Stimulated activated CD4-positive, alpha-beta T cell treated with anti-CD3 and anti-CD28 coated beads, TNF-alpha, amount 100 ng/mL, for 48 hours (primary cell): ENCODE data around the gene BCAR3.

ENCODE experiments used
- DNase-seq, 3 donors: peaks; one replicate each; pipeline ENCODE4 v3.0.0-alpha.2; 2020; ENCODE audit warnings: low read depth in 3 of 3

The BCAR3 gene

DNA sequence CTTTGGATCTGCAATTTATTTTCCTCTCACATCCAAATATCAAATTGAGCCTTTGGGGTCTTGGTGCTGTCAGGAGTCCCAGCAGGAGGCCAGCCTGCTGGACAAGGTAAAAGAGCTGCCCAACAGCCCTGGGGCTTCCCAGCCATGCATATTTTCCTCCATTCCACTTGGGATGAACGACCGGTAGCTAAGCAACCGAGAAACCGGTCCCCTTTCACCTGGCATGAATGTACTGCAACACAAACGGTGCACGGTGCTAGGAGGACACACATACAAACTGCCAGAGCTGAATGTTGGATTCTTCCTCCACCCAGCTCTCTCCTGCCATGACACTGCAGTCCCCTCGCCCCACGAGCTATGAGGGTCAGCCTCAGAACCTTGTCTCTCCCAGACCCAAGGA, 42.7 kb downstream of the BCAR3 start:
- no peak for DNase-seq

DNA sequence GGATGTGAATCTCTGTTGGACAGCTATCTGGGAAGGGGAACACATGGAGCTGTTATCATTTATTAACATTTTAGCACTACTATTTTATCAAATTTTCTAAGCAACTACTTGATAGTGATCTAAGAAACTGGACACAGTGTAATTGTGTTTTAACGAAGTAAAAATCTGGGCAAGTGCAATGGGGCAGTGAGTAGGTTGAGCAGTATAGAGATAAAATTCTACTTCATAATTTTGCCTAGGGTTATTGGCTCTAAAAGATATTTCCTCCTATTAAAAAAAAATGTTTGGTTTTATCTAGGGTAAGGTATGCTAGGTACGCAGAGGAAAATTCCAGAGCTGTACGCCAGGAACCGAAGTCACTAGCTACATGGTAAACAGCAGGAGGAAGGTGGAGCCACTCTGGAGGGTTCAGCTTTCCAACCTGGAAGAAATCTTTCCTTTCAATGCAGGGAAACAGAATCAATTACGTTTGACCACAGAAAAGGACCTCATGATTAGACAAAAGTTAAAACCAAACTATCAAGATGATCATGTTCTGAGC, 43.3 kb downstream of the BCAR3 start:
- DNase-seq: no peak

DNA sequence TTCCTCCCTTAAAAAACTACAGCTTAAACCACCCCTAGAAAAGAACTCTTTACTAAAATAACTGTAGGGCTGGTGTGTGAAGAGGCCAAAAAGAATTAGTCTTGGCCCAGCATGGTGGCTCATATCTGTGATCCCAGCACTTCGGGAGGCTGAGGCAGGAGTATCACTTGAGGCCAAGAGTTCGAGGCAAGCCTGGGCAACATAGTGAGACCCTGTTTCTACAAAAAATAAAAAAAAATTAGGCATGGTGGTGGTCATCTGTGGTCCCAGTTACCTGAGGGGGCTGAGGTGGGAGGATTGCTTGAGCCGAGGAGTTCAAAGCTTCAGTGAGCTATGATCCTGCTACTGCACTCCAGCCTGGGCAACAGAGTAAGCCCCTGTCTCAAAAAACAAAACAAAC, 44.9 kb downstream of the BCAR3 start:
- no peak for DNase-seq

DNA sequence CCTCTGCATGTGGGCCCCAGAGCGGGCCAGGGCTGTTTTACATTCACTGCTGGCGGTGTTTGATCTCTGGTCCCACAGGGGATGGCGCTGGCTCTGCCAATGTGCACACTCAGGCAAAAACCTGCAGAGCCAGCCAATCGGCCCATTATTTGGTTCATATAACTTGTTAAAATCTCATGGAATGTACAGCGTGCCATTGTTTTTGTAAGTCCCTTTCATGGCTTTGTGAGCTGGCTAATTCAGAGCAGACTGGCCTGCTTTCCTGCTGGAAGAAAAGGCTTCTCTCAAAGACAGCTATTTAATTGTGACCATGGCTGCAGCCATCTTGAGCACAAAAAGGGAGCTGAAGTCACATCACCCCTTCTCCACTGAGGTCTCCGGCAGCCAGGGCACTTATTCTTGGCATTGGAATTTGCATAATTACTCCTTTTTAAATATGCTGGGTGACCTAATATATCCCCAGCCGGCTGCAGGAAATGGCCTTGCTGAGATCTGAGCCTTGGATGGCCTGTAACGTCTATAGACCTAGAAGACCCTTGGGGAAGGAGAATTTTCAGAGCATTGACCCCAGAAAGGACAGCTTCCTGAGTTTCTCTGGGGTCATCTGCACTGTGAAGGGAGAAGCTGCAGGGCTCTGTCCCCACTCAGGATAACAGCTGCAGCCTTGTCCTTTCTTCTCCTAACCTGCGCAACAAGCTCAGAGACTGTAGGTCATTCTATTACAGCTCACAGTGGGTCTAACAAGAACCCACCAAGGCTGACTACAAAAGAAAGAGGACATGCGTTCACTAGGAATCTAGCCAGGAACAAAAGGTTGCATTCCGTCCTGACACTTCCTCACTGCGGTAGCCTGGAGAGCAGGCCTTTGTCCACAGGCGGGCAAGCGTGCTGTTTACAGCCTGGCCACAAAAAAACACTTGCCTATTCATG, 45.8 kb downstream of the BCAR3 start:
- DNase-seq: no peak

DNA sequence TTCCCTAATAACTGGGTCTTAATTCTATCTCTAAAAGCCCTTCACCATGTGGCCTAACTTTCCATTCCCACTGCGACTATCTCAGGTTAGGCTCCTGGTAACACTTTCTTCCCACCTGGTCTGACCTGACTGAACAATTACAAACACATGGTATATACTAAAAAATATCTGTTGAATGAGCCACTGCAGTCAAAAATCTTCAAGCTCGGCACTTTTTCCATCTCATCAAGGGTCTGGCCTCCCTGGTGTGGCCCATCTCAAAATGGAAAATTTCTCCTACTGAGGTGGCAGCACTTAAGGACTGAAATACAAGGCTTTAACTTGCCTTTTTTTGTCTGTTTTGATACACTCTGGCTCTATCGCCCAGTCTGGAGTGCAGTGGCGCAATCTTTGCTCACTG, 48.3 kb downstream of the BCAR3 start:
- DNase-seq: no peak

DNA sequence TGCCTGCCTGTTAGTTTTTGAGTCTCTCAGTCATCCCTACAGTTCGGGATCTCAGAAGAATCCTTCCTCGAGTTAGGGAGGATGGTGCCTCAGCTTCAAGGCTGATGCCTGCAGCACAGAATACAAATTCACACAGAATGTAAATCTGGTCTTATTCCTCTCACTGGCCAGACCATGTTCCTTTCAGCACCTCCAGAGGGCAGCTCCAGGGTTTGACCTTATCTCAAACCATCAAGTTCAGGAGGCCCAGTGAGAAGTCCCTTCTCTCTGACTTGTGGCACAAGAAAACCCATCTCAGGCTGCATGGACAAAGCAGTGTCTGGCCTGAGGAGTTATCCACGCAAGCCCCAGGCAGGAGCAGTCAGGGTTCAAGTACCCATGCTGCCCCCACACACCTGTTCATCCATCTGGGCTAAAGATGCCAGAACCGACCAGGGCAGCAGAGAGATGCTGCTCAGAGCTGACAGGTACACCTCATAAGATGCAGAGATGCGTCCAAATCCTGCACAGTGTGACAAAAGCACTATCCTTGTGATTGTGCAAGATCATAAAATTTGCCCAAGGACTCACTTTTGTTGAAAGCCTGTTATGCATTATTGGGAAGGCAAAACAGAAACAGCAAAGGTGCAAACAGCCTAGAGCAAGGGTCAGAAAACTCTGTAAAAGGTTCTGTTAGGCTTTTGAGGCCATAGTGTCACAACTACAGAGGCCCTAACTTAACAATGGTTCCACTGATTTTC, 49.8 kb downstream of the BCAR3 start:
- DNase-seq: no peak

DNA sequence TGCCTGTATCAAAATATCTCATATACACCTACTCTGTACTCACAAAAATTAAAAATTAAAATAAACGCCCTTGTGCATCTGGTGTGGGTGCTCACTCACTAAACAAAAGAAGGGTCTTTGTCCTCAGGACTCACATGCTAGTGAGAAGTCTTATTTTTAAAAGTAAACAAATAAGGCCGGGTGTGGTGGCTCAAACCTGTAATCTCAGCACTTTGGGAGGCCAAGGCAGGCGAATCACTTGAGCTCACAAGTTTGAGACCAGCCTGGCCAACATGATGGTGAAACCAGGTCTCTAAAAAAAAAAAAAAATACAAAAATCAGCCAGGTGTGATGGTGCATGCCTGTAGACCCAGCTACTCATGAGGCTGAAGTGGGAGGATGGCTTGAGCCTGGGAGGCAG, 51.5 kb downstream of the BCAR3 start:
- DNase-seq: no peak

DNA sequence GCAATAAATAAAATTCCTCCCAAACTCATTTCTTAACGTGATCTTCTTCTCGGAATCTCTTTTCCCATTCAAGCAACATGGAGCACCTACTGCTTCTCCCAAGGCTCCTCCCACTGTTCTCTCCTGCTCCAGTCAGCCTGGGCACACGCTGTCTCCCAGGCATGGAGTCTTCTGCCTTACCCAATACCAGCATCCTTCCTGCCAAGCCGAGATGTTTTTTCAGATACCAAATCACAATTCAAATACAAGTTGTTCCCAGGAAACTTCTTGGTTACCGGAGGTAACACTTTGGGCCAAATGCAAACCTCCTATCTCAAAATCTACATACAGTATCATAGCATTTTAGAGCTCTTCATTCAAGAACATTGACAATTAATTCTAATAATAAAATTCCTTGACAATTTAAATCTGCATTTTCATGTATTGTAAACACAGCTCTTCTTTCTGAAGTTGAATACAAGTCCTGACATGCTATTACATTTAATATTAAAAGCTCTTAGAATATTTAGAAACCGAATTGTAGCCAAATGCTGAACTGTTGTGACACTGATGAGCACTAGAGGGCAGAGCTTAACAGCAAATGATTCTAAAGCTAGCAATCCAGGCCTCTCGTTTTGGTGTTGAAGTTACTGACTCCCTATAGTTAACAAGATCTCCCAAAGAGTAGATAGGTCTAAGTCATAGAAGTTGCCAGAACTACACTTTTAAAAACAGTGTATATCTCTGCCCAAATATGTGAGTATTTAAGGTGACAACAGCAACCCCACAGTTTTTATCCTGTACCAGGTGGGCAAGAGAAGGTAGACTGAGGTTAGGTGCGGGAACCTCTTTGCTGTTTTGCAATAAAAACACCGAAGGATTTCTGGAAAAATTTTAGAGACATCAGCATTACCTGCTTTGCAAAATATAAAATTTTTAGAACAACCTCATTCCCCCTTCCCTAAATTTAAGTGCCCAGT, 52.3 kb downstream of the BCAR3 start:
- no peak for DNase-seq

DNA sequence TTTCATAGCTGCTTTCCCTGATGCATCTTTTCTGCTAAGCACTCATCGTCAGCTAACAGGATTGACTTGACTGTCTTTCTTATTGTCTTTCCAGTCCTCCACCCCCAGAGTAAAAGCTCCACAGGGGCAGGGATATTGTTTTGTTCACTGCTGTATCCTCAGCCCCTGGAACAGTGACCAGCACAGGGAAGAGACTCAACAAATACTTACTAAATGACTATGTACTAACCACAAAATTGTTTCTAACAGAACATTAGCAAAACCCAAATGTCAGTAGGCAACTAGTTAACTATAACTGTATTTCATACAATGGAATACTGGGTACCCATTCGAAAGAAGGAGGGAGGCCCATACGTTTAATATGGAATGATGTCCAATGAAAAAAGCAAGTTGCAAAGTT, 53.0 kb downstream of the BCAR3 start:
- no peak for DNase-seq

DNA sequence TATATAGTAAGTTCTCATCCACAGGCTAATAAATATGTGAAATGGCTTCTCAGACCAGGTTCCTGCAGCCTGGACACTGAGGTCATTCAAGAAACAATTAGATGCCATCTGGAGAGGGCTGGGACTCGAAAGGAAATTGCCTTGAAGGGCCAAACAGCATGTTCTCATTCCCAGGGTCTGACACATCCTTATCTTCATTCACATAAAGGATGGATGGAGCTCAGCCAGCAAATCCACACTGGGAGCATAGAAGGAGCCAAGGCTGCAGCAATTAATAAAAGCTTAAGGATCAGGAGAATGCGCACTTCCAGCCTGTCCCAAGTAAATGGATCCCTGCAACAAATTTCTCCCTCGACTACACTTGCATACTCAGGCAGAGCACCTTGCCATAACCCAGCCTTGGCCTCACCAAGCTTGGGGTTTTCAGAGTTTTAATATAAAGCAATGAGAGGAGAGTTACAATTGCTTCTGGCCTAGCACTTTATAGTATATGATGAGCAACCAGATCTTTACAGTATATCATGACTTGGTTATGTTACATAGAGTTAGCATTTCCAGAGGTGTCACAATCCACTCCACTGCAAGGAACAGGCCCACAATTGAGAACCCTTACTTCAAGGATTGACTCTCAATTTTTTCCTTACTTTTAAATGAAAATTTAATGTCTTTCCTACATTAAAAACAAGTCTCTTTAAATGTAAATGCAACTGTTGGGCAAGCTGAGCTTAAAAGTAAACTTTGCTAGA, 55.9 kb downstream of the BCAR3 start:
- no peak for DNase-seq

DNA sequence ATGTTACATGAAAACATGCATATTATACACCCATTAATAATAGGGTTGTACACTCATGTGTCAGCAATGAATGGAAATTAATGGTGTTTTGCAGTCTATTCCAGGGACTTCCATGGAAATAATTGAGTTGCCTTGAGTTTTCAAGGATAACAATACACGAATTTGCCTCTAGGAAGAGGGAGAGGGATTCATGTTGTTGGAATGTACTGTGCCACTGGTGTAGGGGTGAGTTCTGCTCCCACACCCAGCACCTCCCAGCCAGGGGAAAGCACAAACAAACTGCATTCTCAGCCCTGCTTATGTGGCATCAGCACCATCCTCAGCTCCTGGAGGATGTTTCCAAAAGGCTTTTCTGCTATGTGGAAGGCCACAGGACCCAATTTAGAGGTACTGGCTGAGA, 57.8 kb downstream of the BCAR3 start:
- no peak for DNase-seq

DNA sequence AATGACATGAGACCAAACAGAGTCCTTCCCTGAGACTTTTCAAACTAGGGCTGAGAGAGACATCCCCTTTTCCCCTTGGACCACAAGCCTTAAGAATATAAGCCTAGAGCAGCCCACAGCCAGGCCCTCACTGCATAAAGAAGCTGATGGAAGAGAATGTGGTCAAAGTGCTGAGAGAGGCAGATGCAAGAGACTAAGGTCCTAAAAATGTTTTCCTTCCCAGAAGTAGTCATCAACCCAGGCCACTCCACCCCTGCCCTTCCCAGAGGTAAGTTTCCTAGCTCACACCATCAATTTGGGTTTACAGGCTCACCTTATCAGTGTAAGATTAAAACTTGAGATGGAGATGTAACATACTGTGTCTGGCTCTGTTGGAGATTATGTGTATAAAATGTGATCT, 58.2 kb downstream of the BCAR3 start:
- no peak for DNase-seq

DNA sequence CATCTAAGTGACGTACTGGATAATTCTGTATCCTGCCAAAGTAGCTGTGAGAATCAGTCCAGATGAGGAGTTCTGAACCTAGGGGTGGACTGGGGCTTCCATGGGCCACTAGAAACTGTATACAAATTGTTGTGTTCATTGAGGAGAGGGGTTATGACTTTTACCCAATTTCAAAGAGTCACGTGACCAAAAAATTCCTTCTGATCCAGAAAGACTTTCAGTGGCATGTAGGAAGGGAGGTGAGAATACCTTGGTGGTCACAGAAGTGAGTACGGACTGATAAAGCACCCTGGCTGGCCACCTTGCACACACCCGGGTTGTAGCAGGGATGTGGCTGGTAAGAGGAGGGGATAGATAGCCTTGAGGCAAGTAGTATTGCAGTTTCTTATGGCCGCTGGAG, 60.4 kb downstream of the BCAR3 start:
- DNase-seq: no peak

DNA sequence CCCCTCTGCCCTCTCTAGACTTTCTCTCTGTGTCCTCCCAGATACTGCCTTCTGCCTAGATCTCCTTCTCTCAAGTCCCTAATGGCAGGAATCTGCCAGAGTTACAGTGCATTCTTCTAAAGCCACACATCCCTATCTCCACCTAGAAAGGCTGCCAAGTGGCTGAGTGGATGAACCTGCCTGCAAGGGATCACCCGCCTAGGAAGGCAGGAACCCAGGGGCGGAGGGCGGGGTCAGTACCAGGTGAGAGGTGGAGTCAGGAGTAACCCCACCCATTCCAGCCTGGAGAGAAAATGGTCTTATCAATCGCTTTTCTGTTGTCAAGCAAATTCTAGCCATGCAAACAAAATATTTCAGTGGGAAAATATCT, 60.8 kb downstream of the BCAR3 start:
- DNase-seq: no peak

DNA sequence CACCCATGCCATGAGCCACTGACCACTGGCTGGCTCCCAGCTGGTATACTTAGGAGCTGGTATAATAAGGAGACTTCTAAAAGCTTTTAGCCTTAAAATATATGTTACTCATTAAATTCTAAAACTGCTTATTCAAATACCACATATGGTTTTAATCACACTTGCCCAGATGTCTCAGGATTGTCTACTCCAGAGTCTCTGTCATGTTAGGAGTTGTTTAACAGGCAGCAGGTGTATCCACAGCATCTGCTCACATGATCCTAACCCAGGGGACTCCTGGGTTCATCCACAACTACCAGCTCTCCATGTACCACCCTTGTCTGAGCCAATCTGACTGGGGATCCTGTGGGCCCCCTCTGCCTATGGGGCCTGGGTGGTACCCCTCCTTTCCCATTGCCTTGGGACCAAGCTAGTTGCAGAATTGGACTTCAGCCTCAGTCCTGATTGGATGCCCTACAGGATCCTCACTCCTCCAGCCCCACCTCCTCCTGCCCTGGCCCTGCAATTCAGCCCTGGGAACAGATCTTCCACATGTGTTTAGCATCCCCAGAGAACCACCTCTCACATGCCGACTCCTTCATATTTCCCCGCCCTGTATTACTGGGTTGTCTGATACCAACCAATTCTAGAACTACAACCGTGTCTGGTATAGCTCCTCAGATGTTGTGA, 61.3 kb downstream of the BCAR3 start:
- no peak for DNase-seq

DNA sequence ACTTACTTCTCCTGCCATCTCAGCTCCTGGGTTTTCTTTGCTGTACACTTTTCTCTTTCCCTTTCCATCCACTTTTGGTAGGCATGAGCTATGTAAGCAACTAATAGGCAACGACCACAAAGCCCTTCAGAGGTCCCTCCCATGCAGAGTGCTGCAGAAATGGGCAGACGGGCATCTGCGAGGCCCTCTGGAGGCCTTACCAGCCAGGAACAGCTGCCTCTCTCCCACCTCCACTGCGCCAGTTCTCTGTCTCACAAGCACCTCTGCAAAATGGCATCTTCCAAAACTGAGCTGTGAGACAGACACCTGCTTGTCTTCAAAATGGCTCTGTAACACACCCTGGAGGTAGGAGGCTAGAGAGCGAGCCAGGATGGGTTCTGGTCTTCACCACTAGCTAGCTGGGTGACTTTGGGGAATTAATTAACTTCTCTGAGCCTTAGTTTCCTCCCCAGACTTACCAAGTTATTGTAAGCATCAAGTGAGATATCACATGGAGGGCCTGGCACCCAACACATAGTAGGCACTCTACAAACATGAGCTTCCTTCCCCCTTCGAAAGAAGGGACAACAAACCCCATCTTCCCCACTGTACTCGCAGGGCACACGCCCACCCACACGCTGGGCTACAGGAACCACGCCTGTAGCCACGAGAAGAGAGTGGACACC, 62.0 kb downstream of the BCAR3 start:
- no peak for DNase-seq

DNA sequence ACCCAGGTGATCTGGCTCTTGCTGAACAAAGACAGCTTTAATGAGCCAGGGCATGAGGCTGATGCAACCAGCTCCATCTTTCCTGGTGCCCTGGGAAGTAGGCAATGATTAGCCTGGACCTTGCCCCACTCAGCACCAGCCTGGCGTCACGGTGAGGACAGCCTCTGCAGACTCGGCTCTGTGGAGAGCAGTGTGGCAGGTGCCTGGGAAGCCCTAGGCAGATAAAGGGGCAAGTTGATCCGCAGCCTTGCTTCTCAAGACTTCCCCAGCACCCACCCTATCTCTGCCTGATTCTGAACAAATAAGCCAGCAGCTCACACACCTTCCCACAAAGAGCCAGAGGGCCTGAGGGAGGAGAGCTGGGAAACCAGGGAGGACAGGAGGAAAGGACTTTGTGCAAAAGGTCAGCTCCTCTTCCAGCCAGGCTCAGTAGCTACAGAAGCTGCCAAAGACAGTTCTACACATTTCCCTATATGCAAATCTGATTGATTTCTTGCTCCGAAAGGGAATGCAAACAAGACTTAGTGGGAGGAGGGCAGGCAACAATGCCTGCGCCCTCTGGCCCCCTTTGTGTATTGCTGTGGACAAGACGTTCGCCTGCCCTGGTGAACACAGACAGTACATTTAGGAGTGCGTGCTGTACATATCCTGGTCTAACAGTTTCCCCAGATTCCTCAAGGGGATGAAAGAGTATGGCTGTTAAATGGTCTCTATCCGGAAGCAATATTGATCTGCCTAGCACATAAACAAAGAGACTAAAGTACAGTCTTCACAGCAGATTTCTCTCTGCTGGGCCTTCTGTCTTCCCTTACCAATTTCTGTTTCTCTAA, 63.8 kb downstream of the BCAR3 start:
- no peak for DNase-seq

DNA sequence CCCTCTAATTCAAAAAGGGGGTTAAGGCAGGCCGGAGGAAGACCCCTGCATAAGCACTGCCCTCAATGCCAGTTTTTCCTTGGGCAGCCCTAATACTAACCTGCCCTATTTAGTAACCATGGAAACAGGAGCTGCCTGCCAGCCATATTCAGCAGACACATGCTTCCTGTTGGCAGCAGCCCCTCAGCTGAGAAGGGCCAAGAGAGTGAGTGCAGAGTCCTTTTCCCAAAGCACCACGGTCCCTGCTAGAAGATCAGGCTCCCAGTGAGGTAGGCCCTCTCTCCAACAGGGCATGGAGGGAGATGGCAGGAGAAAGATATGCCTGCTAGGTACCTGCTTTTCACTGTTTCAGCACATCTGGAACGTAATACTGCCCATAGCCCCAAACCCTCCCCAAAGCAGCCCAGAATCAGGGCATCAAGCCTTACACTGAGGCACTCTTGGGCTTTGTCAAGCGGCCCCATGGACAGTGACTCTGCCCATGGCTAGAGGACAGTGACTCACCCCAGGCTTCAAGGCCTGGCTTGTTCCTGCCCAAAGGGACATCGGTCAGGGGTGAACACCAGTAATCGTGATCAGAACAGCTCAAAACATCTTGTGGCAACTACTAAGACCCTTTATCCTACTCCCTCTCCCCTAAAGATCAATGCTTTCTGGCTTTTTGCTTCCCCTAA, 64.5 kb downstream of the BCAR3 start:
- DNase-seq: no peak
